ENCODE measurements around the gene HNMT.
"Not testable (repeated sequence)": the region's sequence is repeated elsewhere in the genome, so short reads cannot be mapped to it uniquely, and the experiment has no call there.

HNMT gene

GRCh38 chr2:137964066-137964858 lies at the start of gene HNMT:
TSS of gene HNMT (plus strand) at chr2:137964473. CDS start at chr2:137964492, 19 bp downstream.
- peak; percentile 41 for DNase-seq (ENCODE audit: low spot score)

GRCh38 chr2:137921105-137921880 lies 43.0 kb upstream of the HNMT start:
- DNase-seq (ENCODE audit: low spot score): no peak

GRCh38 chr2:137922171-137922570 lies 42.1 kb upstream of the HNMT start:
- DNase-seq (ENCODE audit: low spot score): not testable (repeated sequence)

GRCh38 chr2:137924019-137924418 lies 40.3 kb upstream of the HNMT start:
- DNase-seq (ENCODE audit: low spot score): no peak

- no peak for DNase-seq (ENCODE audit: low spot score)
These were observed 38.7 kb upstream of the HNMT start for GRCh38 chr2:137925599-137925998.

- no peak for DNase-seq (ENCODE audit: low spot score)
These were observed 36.4 kb upstream of the HNMT start for GRCh38 chr2:137927846-137928245.

GRCh38 chr2:137928547-137929518 lies 35.4 kb upstream of the HNMT start:
- DNase-seq (ENCODE audit: low spot score): no peak

- no peak for DNase-seq (ENCODE audit: low spot score)
These were observed 34.8 kb upstream of the HNMT start for GRCh38 chr2:137929519-137929916.

- no peak for DNase-seq (ENCODE audit: low spot score)
These were observed 34.1 kb upstream of the HNMT start for GRCh38 chr2:137930146-137930545.

GRCh38 chr2:137935591-137935990 lies 28.7 kb upstream of the HNMT start:
- no peak for DNase-seq (ENCODE audit: low spot score)

- DNase-seq (ENCODE audit: low spot score): no peak
These were observed 27.0 kb upstream of the HNMT start for GRCh38 chr2:137937246-137937645.

- no peak for DNase-seq (ENCODE audit: low spot score)
These were observed 26.5 kb upstream of the HNMT start for GRCh38 chr2:137937778-137938177.

- DNase-seq (ENCODE audit: low spot score): no peak
These were observed 26.1 kb upstream of the HNMT start for GRCh38 chr2:137938204-137938603.

GRCh38 chr2:137939026-137939425 lies 25.2 kb upstream of the HNMT start:
- no peak for DNase-seq (ENCODE audit: low spot score)

GRCh38 chr2:137940154-137940553 lies 24.1 kb upstream of the HNMT start:
- no peak for DNase-seq (ENCODE audit: low spot score)

GRCh38 chr2:137942037-137942832 lies 22.0 kb upstream of the HNMT start:
- DNase-seq (ENCODE audit: low spot score): no peak

- DNase-seq (ENCODE audit: low spot score): no peak
These were observed 21.2 kb upstream of the HNMT start for GRCh38 chr2:137942833-137943677.

GRCh38 chr2:137943678-137944347 lies 20.5 kb upstream of the HNMT start:
- DNase-seq (ENCODE audit: low spot score): no peak

- DNase-seq (ENCODE audit: low spot score): no peak
These were observed 19.6 kb upstream of the HNMT start for GRCh38 chr2:137944714-137945113.

- DNase-seq (ENCODE audit: low spot score): no peak
These were observed 19.0 kb upstream of the HNMT start for GRCh38 chr2:137945229-137945628.
